PC-9 (cell line): ENCODE data around the gene PKD1L1.

ENCODE experiments used
- CTCF ChIP-seq: fragments of 200-600 bp; sonication (generic); conservative IDR thresholded peaks from 2 replicates; pipeline ENCODE4 v1.6.1; 2017; ENCODE audit warnings: mixed run types, antibody characterized with exemption, mild to moderate bottlenecking, moderate library complexity
- EZH2 ChIP-seq: fragments of 200-600 bp; sonication (generic); IDR thresholded peaks from 2 replicates; pipeline ENCODE4 v1.8.0; 2017; ENCODE audit warnings: antibody characterized with exemption, low read depth

GRCh38 chr7:47931005-47932004, 17.0 kb downstream of the PKD1L1 start:
- TF ChIP-seq CTCF: no peak
- TF ChIP-seq EZH2: no peak
